ENCODE measurements around the gene MYO1A. TPM values are rescaled to one million over a fixed set of nuclear protein-coding genes. Genes with fewer than 3 reads are reported as not detected.

Gene MYO1A
- total RNA-seq, 1 experiment from 2014 or later: 0.12 TPM

DNA sequence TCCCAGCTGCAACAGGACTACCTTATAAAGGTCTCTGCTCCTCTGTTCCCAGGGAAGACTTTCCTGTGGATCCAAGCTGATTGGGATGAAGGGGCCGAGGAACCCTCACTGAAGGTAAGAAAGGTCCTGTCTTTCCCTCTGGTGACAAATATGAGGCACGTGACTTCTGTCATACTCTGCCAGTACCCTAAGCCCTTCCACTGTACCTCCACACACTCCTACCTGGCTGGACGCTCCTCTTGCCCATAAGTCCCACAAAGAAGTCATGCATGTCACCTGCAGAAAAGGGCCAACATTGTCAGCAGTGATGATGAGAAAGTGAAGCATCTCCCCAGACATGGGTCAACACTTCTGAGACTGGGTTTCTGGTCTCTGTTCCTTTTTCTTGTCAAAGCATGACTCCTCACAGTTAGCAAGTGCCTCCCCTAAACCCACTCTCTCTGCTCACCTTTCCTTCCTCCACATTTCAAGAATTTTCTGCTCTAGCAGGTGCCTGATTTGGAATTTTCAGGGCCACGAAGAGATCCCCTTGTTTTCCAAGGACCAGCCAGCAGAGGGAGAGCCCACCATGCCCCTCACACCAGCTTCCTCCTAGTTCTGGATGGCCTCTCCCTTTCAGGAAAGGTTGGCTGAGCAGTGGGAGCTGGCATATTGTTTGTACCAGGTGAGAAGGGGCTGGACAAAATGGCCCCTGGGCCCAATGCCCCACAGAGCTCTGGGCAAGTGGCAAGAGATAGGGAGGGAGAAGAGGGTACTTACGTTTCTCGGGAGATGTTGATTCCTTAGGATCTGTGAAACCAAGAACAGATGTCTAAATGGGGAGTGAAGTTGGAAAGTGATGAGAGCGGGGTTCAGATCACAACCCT, 37.1 kb downstream of the MYO1A start:
- Mint-ChIP-seq H3K4me1 (ENCODE audit: insufficient read depth, unreplicated experiment) (peaks cover 6% of the 10 kb centered on the region), H3K4me3 (ENCODE audit: unreplicated experiment) (no peak overlapping the region), H3K36me3 (ENCODE audit: insufficient read depth, unreplicated experiment) (no peaks in the 10 kb centered on the region), H3K27me3 (ENCODE audit: insufficient read depth, unreplicated experiment) (peaks cover 40% of the 10 kb centered on the region), H3K9me3 (ENCODE audit: unreplicated experiment) (no peaks in the 10 kb centered on the region), H3K27ac (ENCODE audit: low read depth, unreplicated experiment) (no peak overlapping the region)
- DNase-seq (ENCODE audit: unreplicated experiment): no peak
- TF ChIP-seq, protein P1, sequence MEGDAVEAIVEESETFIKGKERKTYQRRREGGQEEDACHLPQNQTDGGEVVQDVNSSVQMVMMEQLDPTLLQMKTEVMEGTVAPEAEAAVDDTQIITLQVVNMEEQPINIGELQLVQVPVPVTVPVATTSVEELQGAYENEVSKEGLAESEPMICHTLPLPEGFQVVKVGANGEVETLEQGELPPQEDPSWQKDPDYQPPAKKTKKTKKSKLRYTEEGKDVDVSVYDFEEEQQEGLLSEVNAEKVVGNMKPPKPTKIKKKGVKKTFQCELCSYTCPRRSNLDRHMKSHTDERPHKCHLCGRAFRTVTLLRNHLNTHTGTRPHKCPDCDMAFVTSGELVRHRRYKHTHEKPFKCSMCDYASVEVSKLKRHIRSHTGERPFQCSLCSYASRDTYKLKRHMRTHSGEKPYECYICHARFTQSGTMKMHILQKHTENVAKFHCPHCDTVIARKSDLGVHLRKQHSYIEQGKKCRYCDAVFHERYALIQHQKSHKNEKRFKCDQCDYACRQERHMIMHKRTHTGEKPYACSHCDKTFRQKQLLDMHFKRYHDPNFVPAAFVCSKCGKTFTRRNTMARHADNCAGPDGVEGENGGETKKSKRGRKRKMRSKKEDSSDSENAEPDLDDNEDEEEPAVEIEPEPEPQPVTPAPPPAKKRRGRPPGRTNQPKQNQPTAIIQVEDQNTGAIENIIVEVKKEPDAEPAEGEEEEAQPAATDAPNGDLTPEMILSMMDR (IDR thresholded peaks at IDR 0.05; ENCODE audit: unreplicated experiment): no peak
- intact Hi-C loops (cut with micrococcal nuclease): no loop called here
- ChIA-PET CTCF (interaction anchor here (0.6 to 11.3 kb wide), 3 partner anchors 49 to 257 kb away, joined by 3 to 231 read pairs (median 5); no protein-coding TSS in a partner anchor), POLR2A (no interaction called here)
- no TSS peak for BruUV-seq (replicated peaks)

DNA sequence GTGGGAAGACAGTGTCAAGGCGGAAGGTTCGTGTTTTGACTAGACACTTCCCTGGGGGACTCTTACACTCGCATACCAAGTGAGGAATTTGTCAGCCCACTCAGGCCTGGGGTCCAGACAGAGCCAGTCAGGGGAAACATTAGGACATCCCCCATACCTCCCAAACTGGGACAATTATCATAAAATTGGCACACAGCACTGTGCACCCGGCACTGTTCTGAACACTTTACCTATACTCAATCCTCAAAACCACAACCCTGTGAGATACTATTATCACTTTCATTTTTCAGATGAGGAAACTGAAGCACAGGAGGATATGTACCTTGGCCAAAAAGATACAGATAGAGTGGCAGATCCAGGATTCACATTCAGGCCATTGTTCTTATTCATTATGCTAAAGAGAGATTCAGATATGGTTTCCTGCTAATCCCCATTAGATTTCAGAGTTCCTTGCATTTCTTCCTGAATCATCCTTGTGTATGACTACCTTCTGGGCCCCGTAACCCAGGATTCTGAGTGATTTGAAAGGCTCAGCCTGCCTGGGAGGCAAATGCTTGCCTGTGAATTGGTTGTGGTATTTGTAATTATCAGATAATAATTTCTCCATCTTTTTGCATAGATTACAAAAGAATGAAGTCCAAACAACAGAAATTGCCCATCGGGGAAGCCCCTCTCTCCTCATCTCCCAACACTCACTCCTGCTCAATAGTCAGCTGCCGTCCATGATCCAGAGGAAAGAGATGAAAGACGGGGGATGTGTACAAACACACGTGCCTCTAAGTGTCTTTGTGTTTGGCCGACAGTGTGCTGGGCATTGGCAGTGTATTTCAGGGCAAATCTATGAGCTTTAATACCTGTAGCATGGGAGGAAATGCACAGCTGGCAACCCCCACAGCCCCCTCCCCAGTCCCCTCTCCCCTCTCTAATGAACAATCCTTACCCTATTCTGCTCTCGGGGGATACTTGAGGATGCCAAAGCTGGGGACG, 38.2 kb downstream of the MYO1A start:
- TF ChIP-seq, protein P1 (IDR thresholded peaks at IDR 0.05; ENCODE audit: unreplicated experiment): no peak
- DNase-seq (ENCODE audit: unreplicated experiment): no peak
- Mint-ChIP-seq H3K27ac (ENCODE audit: low read depth, unreplicated experiment) (no peak overlapping the region), H3K9me3 (ENCODE audit: unreplicated experiment) (no peaks in the 10 kb centered on the region), H3K36me3 (ENCODE audit: insufficient read depth, unreplicated experiment) (no peaks in the 10 kb centered on the region), H3K4me1 (ENCODE audit: insufficient read depth, unreplicated experiment) (peaks cover 6% of the 10 kb centered on the region), H3K27me3 (ENCODE audit: insufficient read depth, unreplicated experiment) (peaks cover 40% of the 10 kb centered on the region), H3K4me3 (ENCODE audit: unreplicated experiment) (no peak overlapping the region)
- intact Hi-C loops (cut with micrococcal nuclease): no loop called here
- ChIA-PET CTCF (interaction anchor here (0.8 to 11.3 kb wide), 6 partner anchors 7 to 248 kb away, joined by 3 to 231 read pairs (median 4); no protein-coding TSS in a partner anchor), POLR2A (interaction anchor here (0.8 kb wide), 1 partner anchor 33 kb away, joined by 3 read pairs; no protein-coding TSS in a partner anchor)
- BruUV-seq (replicated peaks): no TSS peak

DNA sequence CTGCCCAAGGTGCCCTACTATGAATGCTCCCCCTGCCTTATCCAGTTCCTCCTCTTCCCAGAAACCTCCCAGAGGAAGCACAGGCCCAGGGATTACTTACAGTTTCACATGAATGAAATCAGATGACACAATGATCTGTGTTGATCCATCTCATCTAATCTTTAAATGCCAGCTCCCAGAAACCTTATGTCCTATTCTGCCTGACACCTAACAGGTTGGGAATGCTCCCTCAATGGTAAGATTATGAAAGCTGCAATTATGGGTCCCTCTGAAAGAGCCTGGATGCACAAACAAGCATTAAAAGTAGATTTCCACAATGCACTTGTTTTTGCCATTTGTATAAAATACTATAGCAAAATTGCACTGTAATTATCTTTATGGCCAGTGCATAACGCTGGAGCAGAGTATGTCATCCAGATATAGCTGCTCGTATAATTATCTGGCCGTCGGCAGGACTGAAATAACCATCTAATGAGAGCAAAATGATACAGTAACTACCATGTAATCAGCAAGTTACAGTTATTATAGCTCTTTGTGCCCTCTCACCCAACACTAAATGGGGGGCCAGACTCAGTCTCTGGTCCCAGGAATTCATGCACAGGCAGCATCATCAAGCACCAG, 39.2 kb downstream of the MYO1A start:
- intact Hi-C loops (cut with micrococcal nuclease): no loop called here
- BruUV-seq (replicated peaks): no TSS peak
- no peak overlapping the region for H3K27ac Mint-ChIP-seq (ENCODE audit: low read depth, unreplicated experiment)

More for the DNA sequence above, 39.2 kb downstream of the MYO1A start:
- no peak overlapping the region for H3K4me3 Mint-ChIP-seq (ENCODE audit: unreplicated experiment)
- ChIA-PET CTCF (interaction anchor here (0.7 to 11.3 kb wide), 6 partner anchors 8 to 247 kb away, joined by 3 to 231 read pairs (median 4); no protein-coding TSS in a partner anchor), POLR2A (interaction anchor here (0.6 to 1.1 kb wide), 4 partner anchors 34 to 135 kb away, joined by 3 read pairs; partner anchors contain the start of gene LRP1)
- no peaks in the 10 kb centered on the region for H3K9me3 Mint-ChIP-seq (ENCODE audit: unreplicated experiment)
- no peaks in the 10 kb centered on the region for H3K36me3 Mint-ChIP-seq (ENCODE audit: insufficient read depth, unreplicated experiment)
- DNase-seq (ENCODE audit: unreplicated experiment): no peak
- H3K4me1 Mint-ChIP-seq (ENCODE audit: insufficient read depth, unreplicated experiment): peaks cover 7% of the 10 kb centered on the region
- TF ChIP-seq, protein P1 (IDR thresholded peaks at IDR 0.05; ENCODE audit: unreplicated experiment): no peak
- peaks cover 37% of the 10 kb centered on the region for H3K27me3 Mint-ChIP-seq (ENCODE audit: insufficient read depth, unreplicated experiment)
